ENCODE measurements around the gene MED27. TPM values are rescaled to one million over a fixed set of nuclear protein-coding genes. Genes with fewer than 3 reads are reported as not detected.

MED27 gene
- total RNA-seq, 1 donor, result 13.3 TPM

GRCh38 chr9:131815970-131816873 lies 263.4 kb downstream of the MED27 start:
- no peaks in the 10 kb centered on the region for H3K27me3 ChIP-seq (ENCODE audit: insufficient read depth, low read length)
- no peak overlapping the region for H3K4me3 ChIP-seq (ENCODE audit: low read length)
- no peaks in the 10 kb centered on the region for H3K9me3 ChIP-seq (ENCODE audit: low read depth, low read length)
- no peaks in the 10 kb centered on the region for H3K4me1 ChIP-seq (ENCODE audit: insufficient read depth, low read length)

GRCh38 chr9:131814707-131815106 lies 265.0 kb downstream of the MED27 start:
- H3K4me3 ChIP-seq (ENCODE audit: low read length), result no peak overlapping the region
- H3K27me3 ChIP-seq (ENCODE audit: insufficient read depth, low read length), result no peaks in the 10 kb centered on the region
- H3K9me3 ChIP-seq (ENCODE audit: low read depth, low read length), result no peaks in the 10 kb centered on the region
- H3K4me1 ChIP-seq (ENCODE audit: insufficient read depth, low read length), result no peaks in the 10 kb centered on the region

- no peaks in the 10 kb centered on the region for H3K27me3 ChIP-seq (ENCODE audit: insufficient read depth, low read length)
These were observed 266.6 kb downstream of the MED27 start for GRCh38 chr9:131813116-131813515.

GRCh38 chr9:131812116-131812790 lies 267.4 kb downstream of the MED27 start:
- H3K27me3 ChIP-seq (ENCODE audit: insufficient read depth, low read length), result no peaks in the 10 kb centered on the region

More at GRCh38 chr9:131813116-131813515, 266.6 kb downstream of the MED27 start:
- Histone ChIP-seq H3K4me1 (ENCODE audit: insufficient read depth, low read length) (no peaks in the 10 kb centered on the region), H3K9me3 (ENCODE audit: low read depth, low read length) (no peaks in the 10 kb centered on the region), H3K4me3 (ENCODE audit: low read length) (no peak overlapping the region)

GRCh38 chr9:131811405-131811804 lies 268.3 kb downstream of the MED27 start:
- no peaks in the 10 kb centered on the region for H3K27me3 ChIP-seq (ENCODE audit: insufficient read depth, low read length)

More at GRCh38 chr9:131812116-131812790, 267.4 kb downstream of the MED27 start:
- Histone ChIP-seq H3K4me3 (ENCODE audit: low read length) (no peak overlapping the region), H3K9me3 (ENCODE audit: low read depth, low read length) (no peaks in the 10 kb centered on the region), H3K4me1 (ENCODE audit: insufficient read depth, low read length) (no peaks in the 10 kb centered on the region)

GRCh38 chr9:131810351-131811170 lies 269.1 kb downstream of the MED27 start:
- Histone ChIP-seq H3K4me1 (ENCODE audit: insufficient read depth, low read length) (no peaks in the 10 kb centered on the region), H3K9me3 (ENCODE audit: low read depth, low read length) (no peaks in the 10 kb centered on the region), H3K27me3 (ENCODE audit: insufficient read depth, low read length) (peaks cover 2% of the 10 kb centered on the region), H3K4me3 (ENCODE audit: low read length) (no peak overlapping the region)

More at GRCh38 chr9:131811405-131811804, 268.3 kb downstream of the MED27 start:
- no peaks in the 10 kb centered on the region for H3K9me3 ChIP-seq (ENCODE audit: low read depth, low read length)
- no peak overlapping the region for H3K4me3 ChIP-seq (ENCODE audit: low read length)
- H3K4me1 ChIP-seq (ENCODE audit: insufficient read depth, low read length), result no peaks in the 10 kb centered on the region

Other genes with a start within 250 kb of the MED27 start
- 1.3 TPM for gene NTNG2, start 82.2 kb upstream of the MED27 start, total RNA-seq